ENCODE measurements around the gene APLNR. TPM values are rescaled to one million over a fixed set of nuclear protein-coding genes. Genes with fewer than 3 reads are reported as not detected.

The APLNR gene
- polyA plus RNA-seq, 2 of the 4 experiments (the other 2 are of a cell fraction), result 0.08 to 0.14 TPM

- Histone ChIP-seq H3K4me2 (no peak overlapping the region), H3K4me1 (no peaks in the 10 kb centered on the region), H3K27ac (no peak overlapping the region), H3K9me3 (no peaks in the 10 kb centered on the region), H3K4me3 (no peak overlapping the region)
- no peak for ATAC-seq
- FAIRE-seq, result no peak
- no peak for DNase-seq (ENCODE audit: low read depth in 1 of 2, low spot score in 1 of 2)
- ChIA-PET CTCF (interaction anchor here (0.5 to 14.1 kb wide), 2 partner anchors 12 to 410 kb away, joined by 3 to 596 read pairs; no protein-coding TSS in a partner anchor), POLR2A (no interaction called here)
- no peak for TF ChIP-seq NR3C1 (IDR thresholded peaks at IDR 0.05)
- TF ChIP-seq CEBPB (IDR thresholded peaks at IDR 0.05), result peak in 1 of 2 experiments; percentile 13; a peak in 1 of 4 replicates
Observed at GRCh38 chr11:57256119-57256518, 19.1 kb upstream of the APLNR start.

- no peak for FAIRE-seq
- TF ChIP-seq GATA3 (IDR thresholded peaks at IDR 0.05; ENCODE audit: borderline replicate concordance) (no peak), RAD21 (conservative IDR thresholded peaks at IDR 0.05 in 1 of 2, IDR thresholded peaks at IDR 0.05 in 1 of 2) (no peak), HOXB5 (CRISPR knock-in tag; IDR thresholded peaks at IDR 0.05) (no peak), CHD2 (IDR thresholded peaks at IDR 0.05; ENCODE audit: low read length, partially characterized antibody) (no peak), RFX5 (IDR thresholded peaks at IDR 0.05) (no peak), EP300 (IDR thresholded peaks at IDR 0.05) (no peak), TP53 (CRISPR knock-in tag; IDR thresholded peaks at IDR 0.05) (no peak), KDM1A (IDR thresholded peaks at IDR 0.05; ENCODE audit: low read depth) (no peak), JUNB (IDR thresholded peaks at IDR 0.05) (no peak), JUN (IDR thresholded peaks at IDR 0.05) (no peak), RNF2 (IDR thresholded peaks at IDR 0.05; ENCODE audit: borderline replicate concordance, low read depth) (no peak), MAFK (IDR thresholded peaks at IDR 0.05; ENCODE audit: partially characterized antibody) (no peak), HOXB13 (CRISPR knock-in tag; IDR thresholded peaks at IDR 0.05; ENCODE audit: low read depth) (no peak), HDAC2 (IDR thresholded peaks at IDR 0.05) (no peak), ZC3H11A (IDR thresholded peaks at IDR 0.05) (no peak), POLR2A (IDR thresholded peaks at IDR 0.05; ENCODE audit: low read length) (no peak), POLR2AphosphoS2 (conservative IDR thresholded peaks at IDR 0.05; ENCODE audit: low read length) (no peak), ATOH8 (CRISPR knock-in tag; IDR thresholded peaks at IDR 0.05; ENCODE audit: low read depth) (no peak)
- POLR2A ChIA-PET, result no interaction called here
- no peaks in the 10 kb centered on the region for H3K9me3 ChIP-seq
- no peak overlapping the region for H3K4me2 ChIP-seq
- H3K27ac ChIP-seq, result no peak overlapping the region
- no peak for DNase-seq (ENCODE audit: low read depth in 1 of 2, low spot score in 1 of 2)
- no peaks in the 10 kb centered on the region for H3K4me1 ChIP-seq
- H3K4me3 ChIP-seq, result no peak overlapping the region
- 27% methylated on average over 1 of the region's 1 CpG for WGBS (ENCODE audit: missing lambda C conversion rate)
- no peak for ATAC-seq
- CTCF ChIA-PET, result interaction anchor here (1.5 to 14.1 kb wide), 2 partner anchors 10 to 409 kb away, joined by 7 to 596 read pairs; no protein-coding TSS in a partner anchor
Observed at GRCh38 chr11:57255618-57256017, 18.6 kb upstream of the APLNR start.

- peaks cover under 1% of the 10 kb centered on the region; the same call in 2 of the 3 replicates for H3K4me1 ChIP-seq
- H3K4me3 ChIP-seq, result no peak overlapping the region
- DNase-seq (ENCODE audit: low read depth in 1 of 2, low spot score in 1 of 2) (no peak), FAIRE-seq (no peak), ATAC-seq (no peak)
- no peaks in the 10 kb centered on the region for H3K9me3 ChIP-seq
- TF ChIP-seq JUNB (IDR thresholded peaks at IDR 0.05) (no peak), CHD4 (IDR thresholded peaks at IDR 0.05; ENCODE audit: borderline replicate concordance) (no peak), GATA3 (IDR thresholded peaks at IDR 0.05; ENCODE audit: borderline replicate concordance) (no peak), NPAS2 (CRISPR knock-in tag; IDR thresholded peaks at IDR 0.05; ENCODE audit: borderline replicate concordance) (no peak), KDM1A (IDR thresholded peaks at IDR 0.05; ENCODE audit: low read depth) (no peak), MYC (IDR thresholded peaks at IDR 0.05; ENCODE audit: borderline replicate concordance, low read length) (no peak), ZSCAN20 (CRISPR knock-in tag; IDR thresholded peaks at IDR 0.05) (no peak), FOSL2 (IDR thresholded peaks at IDR 0.05) (no peak), FOSL2 (CRISPR knock-in tag; IDR thresholded peaks at IDR 0.05) (no peak)
- CTCF ChIA-PET, result interaction anchor here (1.5 to 14.1 kb wide), 2 partner anchors 11 to 408 kb away, joined by 7 to 596 read pairs; no protein-coding TSS in a partner anchor
- POLR2A ChIA-PET, result no interaction called here
- no peak overlapping the region for H3K4me2 ChIP-seq
- H3K27ac ChIP-seq, result 0 out of 6 replicates have a peak overlapping the region, but pooled peaks of 1 of the 2 experiments have one; percentile 12
Observed at GRCh38 chr11:57254631-57255030, 17.6 kb upstream of the APLNR start.

Data from A549 (cell line).